Esophagus squamous epithelium (tissue), 5 donors: ENCODE results near the gene ZMYND19. TPM values are rescaled to one million over a fixed set of nuclear protein-coding genes. Genes with fewer than 3 reads are reported as not detected.
A peak's percentile ranks its signal among the peaks of the same experiment; 100 is the strongest.

ENCODE experiments used
- DNase-seq: peaks from one replicate; lab custom pipeline; 2025; lab: John Stamatoyannopoulos, UW
- H3K27ac ChIP-seq, 4 donors: fragments of 200-600 bp; sonication (generic); one replicate each; pipeline ENCODE4 v1.5.1; 2016 to 2019; ENCODE audit warnings: mild to moderate bottlenecking in 1 of 4
- H3K27me3 ChIP-seq, 4 donors: fragments of 200-600 bp; sonication (generic); 1 replicate in 3 of 4; 2 replicates in 1 of 4; pipeline versions ENCODE4 v1.5.1 to v1.6.0; 2017 to 2021; ENCODE audit warnings: antibody characterized with exemption in 1 of 4
- H3K36me3 ChIP-seq, 3 donors: fragments of 200-600 bp; sonication (generic); one replicate each; pipeline ENCODE4 v1.5.1; 2016 to 2019
- H3K4me1 ChIP-seq, 3 donors: fragments of 200-600 bp; sonication (generic); one replicate each; pipeline ENCODE4 v1.5.1; 2017 to 2019
- H3K4me3 ChIP-seq, 4 donors: fragments of 200-600 bp; sonication (generic); 1 replicate in 3 of 4; 2 replicates in 1 of 4; pipeline ENCODE4 v1.5.1; 2016 to 2019; ENCODE audit warnings: mild to moderate bottlenecking in 2 of 4, moderate library complexity in 1 of 4
- H3K9me3 ChIP-seq, 3 donors: fragments of 200-600 bp; sonication (generic); one replicate each; pipeline ENCODE4 v1.5.1; 2016 to 2019
- CTCF ChIP-seq, 6 experiments: fragments of 450-650 bp in 4 of 6; fragments of 200-600 bp in 2 of 6; sonication (generic) in 2 of 6; IDR thresholded peaks; one replicate each; pipeline ENCODE4 v1.5.1; 2016 to 2019; ENCODE audit warnings: antibody characterized with exemption in 6 of 6, mild to moderate bottlenecking in 4 of 6, moderate library complexity in 4 of 6
- POLR2A ChIP-seq, 4 donors: fragments of 450-650 bp; IDR thresholded peaks; one replicate each; pipeline ENCODE4 v1.6.1; 2017; ENCODE audit warnings: antibody characterized with exemption in 4 of 4, mild to moderate bottlenecking in 4 of 4, moderate library complexity in 3 of 4
- WGBS, 2 donors: methylation state at CpG; one replicate each; pipeline ENCODE4 v1.1.5; 2018; 5-methylcytosine and 5-hydroxymethylcytosine counted together
- intact Hi-C: fragments of 100-400 bp; cut with DNase I; formaldehyde crosslinking; loops from one replicate; pipeline ENCODE4 v1.15.0; 2022
- total RNA-seq, 4 donors: library from RNA; depleted of rRNA; stranded (reverse); fragments of >200 nt; gene quantifications; one replicate each; pipeline ENCODE4 v1.1.0, GENCODE V29; 2016
- donor health status: DM: yes; HTN: yes; CAD: no.

Gene ZMYND19
- total RNA-seq, 4 donors from 2014 or later, result 17.5 to 28.8 (median 25.2) TPM

- peak overlapping the region in 3 of 4 donors; percentile 43 to 87 (median 84) for H3K27ac ChIP-seq
- H3K4me1 ChIP-seq, result peaks cover 16 to 36% (median 19%) of the 10 kb centered on the region in 3 donors
- H3K9me3 ChIP-seq, result no peaks in the 10 kb centered on the region
- no peaks in the 10 kb centered on the region for H3K27me3 ChIP-seq
- H3K36me3 ChIP-seq, result peaks cover 19 to 49% (median 22%) of the 10 kb centered on the region in 3 donors
- intact Hi-C loops, result no loop called here
- peak overlapping the region; percentile 49 to 82 (median 76) for H3K4me3 ChIP-seq
- WGBS, 2 donors, result 69 to 84% methylated on average over 5 to 6 of the region's 6 CpGs
- TF ChIP-seq CTCF (IDR thresholded peaks at IDR 0.05) (no peak), POLR2A (IDR thresholded peaks at IDR 0.05) (no peak)
- DNase-seq, result no peak
Observed at GRCh38 chr9:137588891-137589290, 1.4 kb downstream of the ZMYND19 start.

- intact Hi-C loops, result no loop called here
- Histone ChIP-seq H3K27ac (no peak overlapping the region), H3K27me3 (no peaks in the 10 kb centered on the region), H3K9me3 (no peaks in the 10 kb centered on the region), H3K36me3 (peaks cover 19 to 54% (median 22%) of the 10 kb centered on the region in 3 donors), H3K4me1 (peaks cover 16 to 35% (median 19%) of the 10 kb centered on the region in 3 donors), H3K4me3 (no peak overlapping the region)
- WGBS, 2 donors, result 93 to 95% methylated on average over 4 to 10 of the region's 13 CpGs
- TF ChIP-seq CTCF (IDR thresholded peaks at IDR 0.05), result no peak
- no peak for TF ChIP-seq POLR2A (IDR thresholded peaks at IDR 0.05)
- no peak for DNase-seq
Observed at GRCh38 chr9:137588311-137588710, 2.0 kb downstream of the ZMYND19 start.

- intact Hi-C loops, result no loop called here
- Histone ChIP-seq H3K27me3 (no peaks in the 10 kb centered on the region), H3K4me1 (peaks cover 16 to 30% (median 19%) of the 10 kb centered on the region in 3 donors), H3K27ac (no peak overlapping the region), H3K36me3 (peaks cover 22 to 69% (median 32%) of the 10 kb centered on the region in 3 donors), H3K9me3 (no peaks in the 10 kb centered on the region), H3K4me3 (no peak overlapping the region)
- no peak for DNase-seq
- WGBS, 2 donors, result 93 to 100% methylated on average over 2 to 3 of the region's 14 CpGs
- TF ChIP-seq POLR2A (IDR thresholded peaks at IDR 0.05), result no peak
- TF ChIP-seq CTCF (IDR thresholded peaks at IDR 0.05), result no peak
Observed at GRCh38 chr9:137586854-137587253, 3.5 kb downstream of the ZMYND19 start.

GRCh38 chr9:137583957-137584356 is 6.4 kb downstream of the ZMYND19 start:
- Histone ChIP-seq H3K4me1 (peaks cover 9 to 25% (median 12%) of the 10 kb centered on the region in 3 donors), H3K27me3 (no peaks in the 10 kb centered on the region), H3K36me3 (peaks cover 28 to 82% (median 32%) of the 10 kb centered on the region in 3 donors), H3K4me3 (no peak overlapping the region), H3K27ac (no peak overlapping the region), H3K9me3 (no peaks in the 10 kb centered on the region)
- intact Hi-C loops, result no loop called here
- WGBS, 2 donors, result 60 to 95% methylated on average over 3 to 4 of the region's 8 CpGs
- TF ChIP-seq CTCF (IDR thresholded peaks at IDR 0.05), result no peak
- no peak for TF ChIP-seq POLR2A (IDR thresholded peaks at IDR 0.05)
- DNase-seq, result no peak

- Histone ChIP-seq H3K4me1 (peaks cover 6 to 20% (median 8%) of the 10 kb centered on the region in 3 donors), H3K4me3 (no peak overlapping the region), H3K36me3 (peaks cover 28 to 77% (median 32%) of the 10 kb centered on the region in 3 donors), H3K27ac (no peak overlapping the region), H3K27me3 (no peaks in the 10 kb centered on the region), H3K9me3 (no peaks in the 10 kb centered on the region)
- intact Hi-C loops, result no loop called here
- TF ChIP-seq POLR2A (IDR thresholded peaks at IDR 0.05) (no peak), CTCF (IDR thresholded peaks at IDR 0.05) (no peak)
- DNase-seq, result no peak
- WGBS, 2 donors, result 86 to 89% methylated on average over 7 of the region's 14 CpGs
Observed at GRCh38 chr9:137583347-137583746, 7.0 kb downstream of the ZMYND19 start.
